GM23338 (cell line): ENCODE measurements around the gene AP3M1. TPM values are rescaled to one million over a fixed set of nuclear protein-coding genes. Genes with fewer than 3 reads are reported as not detected.

Source experiments
- ATAC-seq: fragments of 200-7000 bp; cut with Tn5 transposase; 3 replicates; pipeline ENCODE4 v1.9.1; 2020
- DNase-seq: peaks from one replicate; pipeline ENCODE4 v3.0.0-alpha.2; 2015; ENCODE audit warnings: low spot score
- H2AFZ ChIP-seq: fragments of 200-600 bp; sonication (generic); 2 replicates; pipeline ENCODE4 v1.8.0; 2016; ENCODE audit warnings: antibody characterized with exemption, mild to moderate bottlenecking, moderate library complexity
- H3F3A ChIP-seq: fragments of 200-600 bp; sonication (generic); replicated peaks from 2 replicates; pipeline ENCODE4 v1.8.0; 2017; ENCODE audit warnings: antibody characterized with exemption, mixed run types, low read depth
- H3K27ac ChIP-seq: fragments of 200-600 bp; sonication (generic); 2 replicates; pipeline ENCODE4 v1.6.1; 2016; ENCODE audit warnings: low read depth
- H3K27me3 ChIP-seq: fragments of 200-600 bp; sonication (generic); 2 replicates; pipeline ENCODE4 v1.8.0; 2016; ENCODE audit warnings: mild to moderate bottlenecking, mixed run types, moderate library complexity; ENCODE audit not compliant: insufficient read depth
- H3K36me3 ChIP-seq: fragments of 200-600 bp; sonication (generic); 2 replicates; pipeline ENCODE4 v1.8.0; 2016; ENCODE audit warnings: mild to moderate bottlenecking; ENCODE audit not compliant: insufficient read depth
- H3K4me1 ChIP-seq: fragments of 200-600 bp; sonication (generic); 2 replicates; pipeline ENCODE4 v1.8.0; 2016; ENCODE audit warnings: mild to moderate bottlenecking, moderate library complexity; ENCODE audit not compliant: insufficient read depth
- H3K4me2 ChIP-seq: fragments of 200-600 bp; sonication (generic); 2 replicates; pipeline ENCODE4 v1.7.1; 2017; ENCODE audit warnings: mixed run types
- H3K4me3 ChIP-seq: fragments of 200-600 bp; sonication (generic); 2 replicates; pipeline ENCODE4 v1.6.1; 2016; ENCODE audit warnings: mixed run types
- H3K79me2 ChIP-seq: fragments of 200-600 bp; sonication (generic); replicated peaks from 2 replicates; pipeline ENCODE4 v1.8.0; 2017; ENCODE audit warnings: mild to moderate bottlenecking; ENCODE audit not compliant: insufficient read depth
- H3K9me2 ChIP-seq: fragments of 200-600 bp; sonication (generic); 2 replicates; pipeline ENCODE4 v1.8.0; 2017; ENCODE audit not compliant: insufficient read depth
- H4K20me1 ChIP-seq: fragments of 200-600 bp; sonication (generic); replicated peaks from 2 replicates; pipeline ENCODE4 v1.8.0; 2017; ENCODE audit warnings: mild to moderate bottlenecking; ENCODE audit not compliant: insufficient read depth
- H3K27ac Mint-ChIP-seq: 2 replicates; pipeline ENCODE4 v1.8.0; 2020; ENCODE audit warnings: inconsistent platforms, mild to moderate bottlenecking, moderate library complexity, mixed read lengths
- H3K27me3 Mint-ChIP-seq: 3 replicates; pipeline ENCODE4 v1.8.0; 2022; ENCODE audit warnings: low read depth, mild to moderate bottlenecking, moderate library complexity, mixed read lengths, inconsistent platforms; ENCODE audit not compliant: insufficient read depth, poor library complexity
- H3K36me3 Mint-ChIP-seq: 3 replicates; pipeline ENCODE4 v1.8.0; 2021; ENCODE audit warnings: low read depth, mild to moderate bottlenecking, inconsistent platforms, moderate library complexity, mixed read lengths
- H3K4me1 Mint-ChIP-seq: 3 replicates; pipeline ENCODE4 v1.8.0; 2020; ENCODE audit warnings: mild to moderate bottlenecking, inconsistent platforms, mixed read lengths
- H3K4me3 Mint-ChIP-seq: 3 replicates; pipeline ENCODE4 v1.8.0; 2021; ENCODE audit warnings: moderate library complexity, mild to moderate bottlenecking, inconsistent platforms, mixed read lengths
- H3K9me3 Mint-ChIP-seq: 3 replicates; pipeline ENCODE4 v1.8.0; 2020; ENCODE audit warnings: moderate library complexity, mild to moderate bottlenecking, inconsistent platforms, mixed read lengths
- CREB1 ChIP-seq: fragments of 250-450 bp; sonication (Bioruptor Pico); IDR thresholded peaks from 2 replicates; pipeline ENCODE4 v1.5.0; 2020; ENCODE audit warnings: low read depth, mild to moderate bottlenecking, moderate library complexity
- CTCF ChIP-seq, 2 experiments: fragments of 200-600 bp in 1 of 2; sonication (generic) in 1 of 2; conservative IDR thresholded peaks; 2 replicates each; pipeline versions ENCODE4 v1.5.1 to v1.6.1; 2016 to 2017; ENCODE audit warnings: antibody characterized with exemption in 2 of 2, low read depth in 2 of 2, mild to moderate bottlenecking in 2 of 2, moderate library complexity in 1 of 2
- EZH2 ChIP-seq: fragments of 200-600 bp; sonication (generic); IDR thresholded peaks from one replicate; pipeline ENCODE4 v1.8.0; 2017; ENCODE audit warnings: antibody characterized with exemption, mild to moderate bottlenecking, low read depth; ENCODE audit not compliant: unreplicated experiment
- EZH2phosphoT487 ChIP-seq: fragments of 200-600 bp; sonication (generic); IDR thresholded peaks from one replicate; pipeline ENCODE4 v1.8.1; 2018; ENCODE audit warnings: antibody characterized with exemption; ENCODE audit not compliant: unreplicated experiment
- JUNB ChIP-seq: IDR thresholded peaks from one replicate; pipeline ENCODE4 v1.6.1; 2016; ENCODE audit warnings: antibody characterized with exemption; ENCODE audit not compliant: unreplicated experiment
- NANOG ChIP-seq: IDR thresholded peaks from 2 replicates; pipeline ENCODE4 v1.6.1; 2016; ENCODE audit warnings: antibody characterized with exemption, borderline replicate concordance
- POLR2AphosphoS5 ChIP-seq: IDR thresholded peaks from 2 replicates; pipeline ENCODE4 v1.6.1; 2016; ENCODE audit warnings: antibody characterized with exemption, low read depth
- REST ChIP-seq: IDR thresholded peaks from one replicate; pipeline ENCODE4 v1.6.1; 2018; ENCODE audit warnings: antibody characterized with exemption; ENCODE audit not compliant: unreplicated experiment
- STAT1 ChIP-seq: IDR thresholded peaks from one replicate; pipeline ENCODE4 v1.6.1; 2016; ENCODE audit warnings: antibody characterized with exemption; ENCODE audit not compliant: unreplicated experiment
- ZNF114 ChIP-seq: fragments of 250-450 bp; sonication (Bioruptor Pico); IDR thresholded peaks from 2 replicates; pipeline ENCODE4 v1.5.0; 2020; ENCODE audit warnings: mild to moderate bottlenecking, moderate library complexity
- ZNF331 ChIP-seq: fragments of 250-450 bp; sonication (Bioruptor Pico); IDR thresholded peaks from 2 replicates; pipeline ENCODE4 v1.5.0; 2020; ENCODE audit warnings: low read depth, mild to moderate bottlenecking, moderate library complexity
- ZNF462 ChIP-seq: fragments of 250-450 bp; sonication (Bioruptor Pico); IDR thresholded peaks from 2 replicates; pipeline ENCODE4 v1.5.0; 2020; ENCODE audit warnings: mild to moderate bottlenecking, moderate library complexity
- polyA plus RNA-seq: library from polyadenylated mRNA; unstranded; fragments of >200 nt; fragmentation: Nextera tagmentation; extraction: Ambion mirVana; gene quantifications from 2 replicates; pipeline ENCODE4 v1.2.1, GENCODE V29; 2016
- total RNA-seq: library from RNA; depleted of rRNA; stranded (reverse); fragments of >200 nt; shearing (Covaris generic); gene quantifications from 2 replicates; pipeline ENCODE4 v1.2.3, GENCODE V29; 2014

Gene AP3M1
- total and polyA plus RNA-seq, 2 experiments from 2014 or later: 13.8 to 41.7 TPM

GRCh38 chr10:74140553-74140952, 10.1 kb downstream of the AP3M1 start (continued):
- no peak for TF ChIP-seq ZNF462 (CRISPR knock-in tag)
- TF ChIP-seq STAT1: no peak
- TF ChIP-seq CREB1 (CRISPR knock-in tag): no peak
- TF ChIP-seq NANOG: no peak
- no peak for TF ChIP-seq POLR2AphosphoS5

- H3K27ac Mint-ChIP-seq: no peak overlapping the region
- H3K27me3 Mint-ChIP-seq: peaks cover 2% of the 10 kb centered on the region
- Histone ChIP-seq H2AFZ (no peak overlapping the region), H3K9me2 (no peaks in the 10 kb centered on the region), H3K4me3 (no peak overlapping the region), H3K4me2 (no peak overlapping the region), H3K27me3 (no peaks in the 10 kb centered on the region), H3K27ac (no peak overlapping the region), H3K4me1 (no peaks in the 10 kb centered on the region), H3F3A (no peaks in the 10 kb centered on the region), H4K20me1 (no peaks in the 10 kb centered on the region; the same call in 1 of the 2 replicates), H3K79me2 (peaks cover 34% of the 10 kb centered on the region), H3K36me3 (peaks cover 19% of the 10 kb centered on the region; the same call in 1 of the 2 replicates)
- peak; percentile 59 for ATAC-seq
- no peaks in the 10 kb centered on the region for H3K4me1 Mint-ChIP-seq
- no peak for DNase-seq
- no peaks in the 10 kb centered on the region for H3K9me3 Mint-ChIP-seq
- H3K4me3 Mint-ChIP-seq: no peak overlapping the region
- peaks cover 23% of the 10 kb centered on the region; the same call in 2 of the 3 replicates for H3K36me3 Mint-ChIP-seq
- TF ChIP-seq CTCF (conservative IDR thresholded peaks at IDR 0.05; ENCODE audit: low read depth in 2 of 2) (no peak), STAT1 (no peak), REST (no peak), EZH2 (no peak), ZNF114 (CRISPR knock-in tag) (no peak), NANOG (no peak), CREB1 (CRISPR knock-in tag) (no peak), JUNB (no peak), ZNF331 (CRISPR knock-in tag) (no peak), EZH2phosphoT487 (no peak), POLR2AphosphoS5 (no peak)
Observed at GRCh38 chr10:74139981-74140380, 10.6 kb downstream of the AP3M1 start.
